GM19023 (cell line): ENCODE results near the gene ACTN4.

ENCODE experiments used
- ATAC-seq: cut with Tn5 transposase; IDR thresholded peaks from one replicate; pipeline ENCODE4 v1.9.1; 2021; ENCODE audit warnings: mild to moderate bottlenecking, moderate library complexity; ENCODE audit not compliant: unreplicated experiment

ACTN4 gene

DNA sequence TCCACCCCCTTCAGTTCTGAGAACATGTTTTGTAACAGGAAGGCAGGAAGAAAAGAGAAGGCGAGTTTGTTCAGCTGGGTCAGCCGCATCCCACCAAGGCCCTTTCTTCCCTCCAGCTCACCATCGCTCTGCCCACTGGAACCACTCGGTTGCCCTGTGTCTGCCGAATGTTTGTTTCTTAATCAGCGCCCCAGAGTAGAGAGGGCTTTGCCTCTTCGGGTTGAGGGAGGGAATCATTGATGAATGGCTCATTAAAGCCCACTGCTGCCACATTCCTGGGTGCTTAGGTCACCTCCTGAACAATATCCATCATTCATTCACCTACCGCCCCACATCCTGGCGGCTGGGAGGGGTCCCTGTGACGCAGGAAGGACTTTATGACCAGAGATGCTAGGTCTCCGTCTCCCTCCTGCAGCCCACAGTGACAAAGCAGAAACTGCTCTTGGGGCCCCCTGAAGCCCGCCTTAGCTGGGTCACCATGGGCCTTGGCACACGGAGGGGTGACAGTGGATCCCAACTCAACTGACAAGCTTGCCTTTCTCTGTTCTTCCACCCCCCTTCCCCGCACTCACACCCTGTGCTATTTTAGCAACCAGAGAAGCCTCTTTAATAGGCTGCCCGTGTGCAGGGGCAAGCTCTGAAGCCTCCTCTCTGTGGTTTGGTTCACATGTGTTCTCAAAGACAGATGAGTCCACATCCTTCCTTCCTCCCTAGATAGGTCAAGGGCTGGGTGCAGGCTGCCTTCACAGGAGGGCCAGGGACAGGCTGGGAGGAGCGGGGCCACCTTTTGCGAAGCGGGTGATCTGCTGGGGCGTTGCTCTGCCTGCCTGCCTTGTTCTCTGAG, 46.2 kb downstream of the ACTN4 start:
- ATAC-seq: no peak

DNA sequence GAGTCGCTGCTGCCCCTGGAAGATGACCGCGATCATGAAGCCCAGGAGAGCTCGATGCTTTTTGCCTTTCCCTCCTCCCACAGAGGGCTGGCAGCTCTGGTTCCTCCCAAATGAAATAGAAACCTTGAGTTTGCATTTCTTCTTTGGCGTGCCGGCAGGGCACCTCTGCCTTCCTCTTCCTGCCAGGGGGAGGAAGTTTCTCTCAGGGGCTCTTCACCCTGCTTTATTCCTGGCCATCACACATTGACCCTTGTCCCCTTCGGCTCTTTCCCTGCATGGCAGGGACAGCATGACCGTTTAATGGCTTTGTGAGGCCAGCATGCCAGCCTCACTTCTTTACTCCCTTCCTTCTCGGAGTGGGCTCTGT, 47.9 kb downstream of the ACTN4 start:
- no peak for ATAC-seq

DNA sequence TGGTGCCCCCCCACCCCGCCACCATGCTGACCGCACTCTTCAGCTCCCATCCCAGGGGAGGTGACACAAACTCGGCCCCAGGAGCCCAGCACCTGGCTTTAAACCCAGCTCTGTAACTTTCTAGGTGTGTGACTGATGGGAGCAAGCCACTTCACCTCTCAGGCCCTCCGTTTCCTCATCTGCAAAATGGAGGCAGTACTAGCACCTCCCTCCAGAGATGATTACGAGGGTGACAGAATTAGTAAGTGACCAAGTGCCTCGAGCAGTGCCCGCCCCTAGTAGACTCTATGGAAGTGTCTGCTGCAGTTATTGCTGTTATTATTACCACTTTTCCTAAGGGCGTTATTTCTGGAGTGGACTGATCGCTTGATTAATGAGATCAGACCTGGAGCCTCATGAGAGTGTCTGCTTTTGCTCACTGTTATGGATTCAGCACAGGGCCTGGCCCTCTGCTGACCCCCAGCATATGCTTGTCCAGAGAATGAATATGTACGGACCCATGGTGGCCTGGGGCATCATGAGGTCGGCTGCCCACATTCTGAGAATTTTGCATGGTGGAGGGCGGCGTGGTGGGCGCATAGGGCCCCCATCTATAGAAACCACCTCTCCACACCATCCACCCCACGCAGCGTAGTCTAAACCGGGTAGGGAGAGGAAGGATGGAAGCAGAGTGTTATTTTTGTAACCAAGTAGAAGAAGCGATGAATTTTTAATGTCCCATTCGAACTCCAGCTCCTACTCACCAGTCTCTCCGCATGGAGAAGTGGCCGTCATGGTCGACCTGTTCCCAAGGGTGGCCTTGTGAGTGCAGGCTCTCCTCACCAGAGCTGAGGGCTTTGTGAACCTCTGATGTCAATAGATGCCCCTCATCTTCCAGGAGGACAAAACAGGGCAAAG, 48.6 kb downstream of the ACTN4 start:
- ATAC-seq: no peak

DNA sequence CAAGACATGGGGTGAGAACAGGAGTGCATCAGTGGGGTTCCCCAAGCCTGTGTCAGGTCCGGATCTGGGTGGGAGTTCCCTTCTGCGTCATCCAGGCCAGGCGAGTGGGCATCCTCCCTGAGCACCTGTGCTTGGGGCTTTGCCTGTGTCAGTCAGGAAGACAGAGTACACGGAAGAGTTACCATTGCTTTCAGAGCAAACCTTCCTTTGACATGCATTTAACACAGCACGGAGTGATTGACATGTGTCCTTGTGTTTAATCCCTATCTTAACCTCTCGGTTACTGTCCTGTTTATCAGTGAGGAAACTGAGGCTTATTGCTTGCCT, 49.2 kb downstream of the ACTN4 start:
- ATAC-seq: no peak

DNA sequence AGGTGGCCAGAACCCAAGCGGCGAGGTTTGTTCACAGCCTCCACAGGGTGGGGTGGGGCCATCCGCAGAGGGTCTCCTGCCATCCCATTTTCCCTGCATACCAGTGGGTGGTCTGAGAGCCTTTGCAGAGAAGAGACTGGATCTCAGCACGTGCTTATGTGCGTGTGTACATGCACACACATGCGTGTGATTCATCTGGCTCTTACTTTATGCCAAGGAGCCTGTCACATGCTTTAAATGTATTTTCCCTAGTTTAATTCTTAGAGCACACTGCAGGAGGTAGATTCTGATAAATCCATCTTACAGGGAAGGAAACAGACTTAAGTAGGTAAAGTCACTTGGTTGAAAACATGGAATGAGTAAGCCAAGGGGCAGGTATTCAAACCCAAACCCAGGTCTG, 49.7 kb downstream of the ACTN4 start:
- ATAC-seq: no peak

DNA sequence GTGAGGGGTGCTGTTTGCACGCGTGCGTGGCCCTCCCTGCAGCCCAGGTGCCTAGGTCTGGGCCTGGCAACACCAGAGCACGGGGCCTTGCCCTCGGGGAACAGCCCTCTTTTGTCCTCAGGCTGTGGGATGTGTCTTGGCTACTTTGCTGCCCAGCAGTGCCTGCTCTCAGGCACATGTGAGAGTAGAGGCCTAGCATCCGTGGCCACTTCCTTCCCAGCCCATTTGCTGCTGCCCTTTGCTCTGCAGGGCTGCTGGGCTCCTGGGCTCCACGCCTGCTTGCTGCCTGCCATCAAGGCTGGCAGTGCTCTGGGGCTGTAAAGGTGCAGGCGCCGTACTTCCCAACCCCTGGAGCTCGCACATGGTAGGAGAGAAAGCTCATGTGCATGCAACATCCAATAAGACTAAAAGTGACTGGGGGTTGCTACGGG, 50.2 kb downstream of the ACTN4 start:
- no peak for ATAC-seq

DNA sequence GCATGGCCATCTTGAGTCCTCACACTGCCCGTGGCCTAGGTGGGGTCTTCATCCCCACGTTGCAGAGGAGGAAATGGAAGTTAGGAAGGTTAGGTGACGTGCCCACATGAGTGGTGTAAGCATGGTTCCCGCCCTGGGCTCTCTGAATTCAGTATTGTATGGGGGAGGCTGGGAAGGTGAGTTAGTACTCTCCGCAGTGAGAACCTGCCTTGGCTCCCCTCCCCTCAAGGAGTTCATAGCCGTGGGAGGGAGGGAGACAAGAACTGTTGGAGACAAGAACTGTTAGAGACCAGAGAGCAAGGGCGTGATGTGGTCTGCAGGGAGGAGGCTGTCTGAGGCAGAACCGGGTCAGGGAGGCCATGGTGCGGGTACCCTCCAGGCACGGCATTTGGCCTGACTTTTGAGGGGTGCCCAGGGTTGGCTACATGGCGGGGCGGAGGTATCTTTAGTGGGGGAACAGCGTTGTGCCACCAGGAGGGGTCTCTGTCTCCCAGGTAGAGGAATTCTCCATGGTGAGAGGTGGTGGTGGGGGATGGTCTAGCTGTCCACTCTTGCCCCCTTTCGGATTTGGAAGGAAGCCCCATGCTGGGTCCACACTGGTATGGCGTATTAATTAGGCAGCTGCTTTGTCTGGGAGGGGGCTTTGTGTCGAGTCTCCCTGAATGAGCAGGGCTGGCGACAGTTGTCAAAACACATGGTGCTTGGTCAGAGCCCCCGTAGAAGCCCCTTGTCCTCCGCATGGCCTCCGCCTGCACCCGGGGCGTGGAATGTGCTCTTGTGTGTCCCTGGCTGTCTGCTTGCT, 51.0 kb downstream of the ACTN4 start:
- no peak for ATAC-seq

DNA sequence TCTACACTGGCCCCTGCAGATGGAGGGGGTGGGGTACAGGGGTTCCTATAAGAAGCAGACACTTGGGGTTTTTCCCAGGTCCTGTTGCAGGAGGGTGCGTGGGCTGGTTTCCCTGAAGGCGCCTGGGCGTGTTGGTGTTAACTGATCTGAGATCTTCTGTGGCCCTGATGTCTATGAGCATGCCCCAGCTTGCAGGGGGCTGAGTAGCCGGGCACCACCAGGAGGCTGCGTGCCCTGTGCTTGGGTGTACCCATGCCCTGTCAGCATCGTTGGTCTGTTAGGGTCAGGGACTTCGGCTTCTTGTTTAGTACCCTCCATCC, 51.5 kb downstream of the ACTN4 start:
- ATAC-seq: no peak

DNA sequence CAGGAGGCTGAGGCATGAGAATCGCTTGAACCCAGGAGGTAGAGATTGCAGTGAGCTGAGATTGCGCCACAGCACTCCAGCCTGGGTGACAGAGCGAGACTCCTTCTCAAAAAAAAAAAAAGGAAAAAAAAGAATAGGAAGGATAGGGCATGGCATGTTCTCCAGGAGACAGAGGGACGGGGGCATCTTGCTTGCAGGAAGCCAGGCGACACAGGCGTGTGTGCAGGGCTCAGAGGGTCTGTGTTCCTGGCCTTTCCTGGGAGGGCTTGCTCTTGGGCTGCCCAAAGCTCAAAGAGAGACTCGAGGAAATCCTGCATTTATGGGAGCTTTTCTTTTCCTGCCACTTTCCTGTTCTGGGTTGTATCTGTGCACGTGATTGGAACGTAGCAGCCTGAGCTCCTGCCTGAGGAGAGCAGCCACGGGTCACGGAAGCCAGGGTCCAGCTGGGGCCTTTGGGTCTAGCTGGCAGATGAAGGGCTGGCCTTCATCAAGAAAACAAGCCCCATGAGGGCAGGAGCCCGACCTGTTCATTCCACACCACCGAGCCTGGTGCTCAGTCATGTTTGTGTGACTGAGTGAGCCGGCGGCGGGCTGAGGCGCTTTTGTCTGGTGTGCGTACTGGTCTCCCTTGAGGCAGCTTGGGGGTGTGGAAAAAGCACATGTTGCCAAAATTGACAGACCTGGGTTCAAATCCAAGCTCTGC, 52.3 kb downstream of the ACTN4 start:
- no peak for ATAC-seq

DNA sequence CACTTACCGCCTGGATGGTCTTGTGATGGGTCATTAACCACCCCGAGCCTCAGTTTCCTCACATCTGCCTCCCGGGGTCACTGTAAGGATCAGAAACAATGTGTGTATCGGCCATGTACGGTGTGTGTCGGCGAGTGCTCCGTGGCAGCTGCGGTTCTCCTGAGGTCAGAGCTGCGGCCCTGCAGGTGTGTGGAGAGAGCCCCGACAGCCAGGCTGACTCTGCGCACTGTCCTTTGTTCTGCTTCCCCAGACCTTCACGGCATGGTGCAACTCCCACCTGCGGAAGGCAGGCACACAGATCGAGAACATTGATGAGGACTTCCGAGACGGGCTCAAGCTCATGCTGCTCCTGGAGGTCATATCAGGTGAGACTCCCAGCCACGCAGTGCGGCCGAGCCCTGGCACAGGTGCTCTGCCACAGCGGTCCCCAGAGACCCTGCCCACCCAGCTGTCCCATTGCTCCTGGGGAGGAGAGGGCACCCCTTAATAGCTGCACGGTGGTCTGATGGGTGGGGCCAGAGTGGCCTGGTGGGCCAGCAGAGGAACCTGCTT, 53.0 kb downstream of the ACTN4 start:
- no peak for ATAC-seq

DNA sequence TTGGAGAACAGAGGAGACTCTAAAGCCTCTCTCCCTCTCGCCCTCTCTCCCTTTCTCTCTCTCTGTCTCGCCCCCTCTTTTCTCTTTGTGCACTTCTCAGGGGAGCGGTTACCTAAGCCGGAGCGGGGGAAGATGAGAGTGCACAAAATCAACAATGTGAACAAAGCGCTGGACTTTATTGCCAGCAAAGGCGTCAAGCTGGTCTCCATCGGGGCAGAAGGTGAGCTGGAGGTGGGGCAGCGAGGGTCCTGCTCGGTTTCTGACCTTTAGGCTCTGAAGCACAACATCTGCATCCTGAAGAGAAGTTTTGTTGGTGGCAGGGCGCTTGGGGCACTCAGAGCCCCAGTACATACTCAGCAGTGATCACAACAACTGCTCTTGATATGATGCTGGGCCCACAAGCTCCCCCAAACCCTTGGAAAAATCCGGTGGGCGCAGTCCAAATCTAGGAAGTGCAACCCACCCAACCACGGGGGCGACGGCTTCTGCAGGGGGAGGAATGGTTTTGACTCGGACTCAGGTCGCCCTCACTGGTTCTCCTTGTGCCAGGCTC, 53.5 kb downstream of the ACTN4 start:
- no peak for ATAC-seq

DNA sequence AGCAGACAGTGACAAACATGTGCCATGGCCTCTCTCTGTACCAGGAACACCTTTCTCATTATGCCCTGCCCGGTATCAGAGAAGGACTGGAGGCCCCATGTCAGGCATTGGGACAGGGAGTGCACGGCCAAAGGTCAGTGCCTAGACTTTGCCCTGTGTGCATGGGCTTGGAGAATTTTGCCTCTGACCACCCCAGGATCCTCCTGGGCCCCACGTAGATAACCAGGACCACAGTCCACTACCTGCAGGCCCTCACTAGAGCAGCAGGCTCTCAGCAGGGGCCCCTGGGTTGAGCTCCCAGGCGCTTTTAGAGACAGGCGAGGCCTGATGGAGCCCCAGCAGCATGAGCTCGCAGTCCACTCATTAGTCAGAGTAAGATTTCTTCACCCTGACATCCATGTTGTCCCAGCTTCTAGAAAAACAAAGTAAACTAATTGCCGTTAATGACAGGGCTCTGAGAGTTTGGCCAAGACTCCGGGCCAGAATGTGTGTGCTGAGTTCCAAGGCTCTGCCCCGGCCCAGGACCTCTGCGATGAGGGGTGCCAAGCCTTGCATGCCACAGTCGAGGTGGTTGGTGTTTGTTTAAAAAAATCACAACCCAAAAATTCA, 54.1 kb downstream of the ACTN4 start:
- ATAC-seq: no peak

DNA sequence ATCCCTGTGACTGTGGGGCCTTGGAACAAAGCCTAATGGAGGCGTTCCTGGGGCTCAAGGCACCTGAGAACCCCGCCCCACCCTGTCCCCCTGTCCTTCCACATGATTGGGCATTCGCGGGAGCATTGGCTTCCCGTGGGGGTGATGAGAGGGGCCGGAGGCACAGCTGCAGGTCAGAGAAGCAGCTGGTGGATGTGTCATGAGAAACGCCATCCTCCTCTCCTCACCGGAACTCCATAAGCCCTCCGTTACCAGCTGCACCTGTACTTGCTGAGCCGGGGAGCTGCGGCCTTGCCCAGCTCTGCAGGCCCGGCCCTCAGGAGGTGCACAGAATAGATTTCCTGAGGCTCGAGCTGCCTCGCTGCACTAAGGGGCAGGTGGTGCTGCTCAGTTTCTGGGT, 54.8 kb downstream of the ACTN4 start:
- no peak for ATAC-seq

DNA sequence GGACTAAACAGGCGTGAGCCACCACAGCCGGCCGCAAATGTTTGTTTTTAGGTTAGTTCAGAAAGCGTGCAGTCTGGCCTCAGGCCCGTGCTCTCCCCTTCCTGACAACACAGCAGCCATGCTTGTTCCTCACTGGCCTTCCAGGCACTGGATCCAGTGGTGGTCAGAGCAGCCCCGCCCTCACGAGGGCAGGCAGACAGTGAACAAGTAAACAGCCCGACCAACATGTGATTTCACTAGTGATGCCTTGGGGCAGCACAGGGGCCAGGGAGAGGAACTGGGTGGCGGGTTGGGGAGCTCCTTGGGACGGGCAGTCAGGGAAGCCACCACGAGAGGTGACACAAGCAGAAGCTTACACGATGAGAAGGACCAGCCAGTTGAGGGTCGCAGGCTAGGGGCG, 56.1 kb downstream of the ACTN4 start:
- no peak for ATAC-seq

DNA sequence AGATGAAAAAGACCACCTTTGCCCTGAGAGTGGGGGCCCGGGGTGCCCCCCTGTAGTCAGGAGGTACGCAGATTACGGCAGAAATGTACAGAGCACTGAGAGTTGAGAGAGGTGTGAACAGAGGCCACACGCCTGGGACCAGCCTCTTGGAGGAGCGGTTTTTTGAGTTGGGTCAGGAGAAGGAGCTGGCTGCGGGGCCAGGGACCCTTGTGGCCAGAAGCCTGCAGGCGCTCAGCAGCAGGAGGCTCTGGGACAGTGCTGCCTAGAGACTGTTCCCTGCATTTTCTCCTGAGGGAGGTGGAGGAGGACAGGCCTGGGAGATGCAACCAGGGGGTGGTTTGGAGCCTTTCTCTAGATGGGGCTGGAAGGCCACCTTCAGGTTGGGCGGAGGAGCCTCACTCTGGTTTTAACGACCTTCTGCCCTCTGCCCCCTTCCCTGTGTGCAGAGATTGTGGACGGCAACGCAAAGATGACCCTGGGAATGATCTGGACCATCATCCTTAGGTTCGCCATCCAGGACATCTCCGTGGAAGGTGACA, 57.1 kb downstream of the ACTN4 start:
- no peak for ATAC-seq

DNA sequence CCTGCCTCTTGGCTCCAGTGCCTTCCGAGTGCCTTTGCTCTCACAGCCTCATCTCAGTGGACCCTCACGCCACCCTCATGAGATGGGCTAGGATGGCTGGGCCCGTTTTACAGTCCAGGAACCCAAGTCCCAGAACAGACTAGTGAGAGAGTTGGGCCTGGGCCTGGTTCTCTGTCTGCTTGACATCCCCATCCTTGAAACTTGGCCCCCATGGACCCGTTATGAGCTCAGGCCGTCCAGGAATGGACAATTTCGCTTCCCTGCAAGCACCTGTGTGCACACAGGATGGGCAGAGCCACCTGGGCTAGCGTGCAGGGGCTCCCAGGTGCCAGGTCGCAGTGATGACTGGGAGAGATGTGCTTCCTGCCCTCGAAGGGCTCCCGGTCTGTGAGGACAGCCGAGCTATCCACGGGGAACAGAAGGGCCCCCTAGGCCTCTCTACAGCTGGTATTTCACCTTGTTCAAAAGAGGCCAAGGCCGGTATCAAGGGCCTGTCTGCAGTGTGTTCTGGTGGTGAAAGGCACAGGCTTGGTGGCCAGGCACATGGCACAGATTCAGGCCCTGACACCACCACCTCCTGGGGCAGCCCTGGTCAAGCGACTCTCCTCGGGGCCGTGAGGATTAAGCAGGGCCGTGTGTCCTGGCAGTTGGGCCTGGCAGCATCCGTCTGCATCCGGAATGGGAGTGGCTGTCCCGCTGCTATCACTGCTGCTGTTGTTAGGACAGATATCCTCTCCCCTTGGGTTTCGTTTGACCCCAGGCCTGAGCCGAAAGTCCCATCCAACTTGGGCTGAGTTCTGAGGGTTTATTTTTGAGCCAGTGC, 58.0 kb downstream of the ACTN4 start:
- no peak for ATAC-seq

DNA sequence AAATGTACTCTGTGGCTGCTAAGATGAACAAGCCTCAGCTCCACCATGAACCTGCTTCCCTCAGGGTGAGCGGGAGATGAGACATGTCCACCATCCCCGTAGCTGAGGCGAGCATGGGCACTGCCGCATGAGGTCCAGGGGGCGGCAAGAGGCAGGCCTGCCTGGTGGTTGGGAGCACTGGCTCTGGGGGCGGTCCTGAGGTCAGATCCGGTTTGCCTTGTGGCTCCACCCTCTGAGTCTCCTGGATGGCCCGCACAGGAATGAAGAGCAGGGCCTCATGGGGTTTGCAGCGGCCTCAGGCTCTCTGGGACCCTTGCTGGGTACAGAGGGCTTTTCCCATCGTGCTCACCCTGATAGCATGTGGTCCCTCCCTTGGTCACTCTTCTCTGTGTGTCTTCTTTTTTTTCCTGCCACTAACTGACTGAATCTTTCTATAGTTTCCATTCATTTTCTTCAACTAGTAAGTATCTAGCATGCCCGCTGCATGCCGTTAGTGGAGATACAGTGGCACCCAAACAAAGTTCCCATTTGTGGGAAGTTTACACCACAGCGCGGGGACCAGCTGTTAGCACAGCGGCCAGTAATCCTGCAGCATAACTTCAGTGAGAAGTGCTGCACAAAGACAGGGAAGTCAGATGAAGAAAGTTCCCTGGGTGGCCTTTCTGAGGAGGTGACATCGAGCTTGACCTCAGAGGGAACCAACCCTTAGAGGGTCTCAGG, 59.5 kb downstream of the ACTN4 start:
- no peak for ATAC-seq

DNA sequence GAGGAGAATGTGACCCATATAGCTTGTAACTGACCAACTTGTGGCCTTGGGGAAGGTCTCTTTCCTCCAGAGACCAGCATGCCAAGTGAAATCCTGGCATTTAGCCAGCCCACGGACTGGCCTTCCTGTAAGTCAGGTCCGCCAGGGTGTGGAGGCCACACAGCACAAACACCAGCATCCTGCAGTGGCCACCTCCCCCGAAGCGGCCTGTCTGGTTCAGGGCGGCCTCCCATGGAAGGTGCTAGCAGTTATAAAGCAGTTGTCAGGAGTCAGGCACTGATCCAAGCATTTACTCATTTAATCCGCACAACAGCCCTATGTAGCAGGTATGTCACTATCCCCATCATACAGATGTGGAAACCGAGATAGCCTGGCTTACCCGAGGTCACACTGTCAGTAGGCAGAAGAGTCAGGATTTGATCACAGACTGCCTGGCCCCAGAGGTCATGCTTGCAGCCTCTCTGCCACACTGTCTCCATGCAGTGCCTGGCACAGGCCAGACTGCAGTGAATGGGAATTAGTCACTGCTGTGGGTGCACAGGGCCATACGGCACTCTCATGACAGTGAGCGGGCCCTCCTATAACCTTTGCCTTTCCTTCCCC, 60.2 kb downstream of the ACTN4 start:
- no peak for ATAC-seq
